Urinary bladder (tissue), 4 donors: ENCODE measurements around the gene MICB. TPM values are rescaled to one million over a fixed set of nuclear protein-coding genes. Genes with fewer than 3 reads are reported as not detected.

Experiments
- DNase-seq: peaks from one replicate; pipeline ENCODE4 v3.0.0-alpha.2; 2015; ENCODE audit errors: extremely low spot score
- H3K27ac ChIP-seq: one replicate; pipeline ENCODE4 v1.5.1; 2013; ENCODE audit warnings: low read depth, mild to moderate bottlenecking, moderate library complexity
- H3K36me3 ChIP-seq: one replicate; pipeline ENCODE4 v1.6.1; 2013; ENCODE audit warnings: mild to moderate bottlenecking, moderate library complexity; ENCODE audit not compliant: insufficient read depth
- H3K4me1 ChIP-seq: one replicate; pipeline ENCODE4 v1.6.1; 2013; ENCODE audit warnings: mild to moderate bottlenecking, moderate library complexity; ENCODE audit not compliant: insufficient read depth
- H3K4me3 ChIP-seq: one replicate; pipeline ENCODE4 v1.5.1; 2013; ENCODE audit warnings: low read depth, low read length
- WGBS: extraction: QIAGEN DNeasy Blood & Tissue Kit; methylation state at CpG from one replicate; pipeline ENCODE4 v1.1.7; 2013; 5-methylcytosine and 5-hydroxymethylcytosine counted together
- polyA plus RNA-seq: library from polyadenylated mRNA; stranded (reverse); fragments of 200-250 nt; gene quantifications from one replicate; pipeline ENCODE4 v1.2.3, GENCODE V29; 2013
- total RNA-seq: library from RNA; depleted of rRNA; stranded (reverse); fragments of >200 nt; gene quantifications from one replicate; pipeline ENCODE4 v1.2.3, GENCODE V29; 2014
- donor health status: healthy with polysubstance abuse.
- donor health status: healthy.

The MICB gene
- total and polyA plus RNA-seq, 2 donors = 1.6 TPM

DNA sequence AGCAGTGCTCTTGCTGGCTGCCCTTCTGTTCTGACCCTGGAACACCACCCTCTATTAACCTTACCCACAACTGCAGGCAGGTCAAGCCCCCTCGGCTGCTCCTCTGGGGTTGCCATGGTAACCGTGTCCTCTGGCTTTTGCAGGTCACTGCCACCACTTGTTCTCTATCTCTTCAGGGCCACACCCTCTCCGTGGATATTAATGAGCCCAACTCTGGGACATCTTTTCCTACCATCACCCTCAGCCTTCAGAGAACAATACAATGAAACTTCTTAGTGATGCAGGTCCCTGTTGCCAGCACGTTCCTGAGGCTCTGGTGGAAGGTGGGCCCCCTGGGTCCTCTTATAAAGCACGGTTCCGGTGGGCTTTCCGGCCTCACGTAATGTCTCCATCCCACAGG is 30.8 kb upstream of the MICB start:
- no peaks in the 10 kb centered on the region for H3K36me3 ChIP-seq
- H3K4me3 ChIP-seq = no peak overlapping the region
- WGBS = 74% methylated on average over 8 of the region's 8 CpGs
- H3K27ac ChIP-seq = no peak overlapping the region
- H3K4me1 ChIP-seq = no peaks in the 10 kb centered on the region
- no peak for DNase-seq

DNA sequence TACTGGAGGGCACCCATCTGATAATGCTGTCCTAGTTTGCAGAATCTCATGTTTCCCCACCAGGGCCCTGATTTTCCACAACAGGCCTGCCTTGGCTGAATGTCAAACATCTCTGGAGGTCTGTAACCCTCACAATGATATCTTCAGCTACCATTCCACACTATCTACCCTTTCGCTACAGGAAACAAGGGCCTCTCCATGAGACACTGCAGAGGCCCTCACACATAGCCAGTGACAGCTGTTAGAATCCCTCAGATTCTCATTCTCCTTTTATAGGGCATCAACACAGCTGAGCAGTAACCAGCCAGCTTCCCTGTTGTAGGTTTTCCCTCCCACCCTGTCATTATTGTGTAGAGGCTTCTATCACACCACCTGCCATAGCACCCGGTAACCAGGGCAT is 29.6 kb upstream of the MICB start:
- 61% methylated on average over 2 of the region's 2 CpGs for WGBS
- Histone ChIP-seq H3K4me3 (no peak overlapping the region), H3K27ac (no peak overlapping the region), H3K36me3 (no peaks in the 10 kb centered on the region), H3K4me1 (no peaks in the 10 kb centered on the region)
- DNase-seq = no peak

DNA sequence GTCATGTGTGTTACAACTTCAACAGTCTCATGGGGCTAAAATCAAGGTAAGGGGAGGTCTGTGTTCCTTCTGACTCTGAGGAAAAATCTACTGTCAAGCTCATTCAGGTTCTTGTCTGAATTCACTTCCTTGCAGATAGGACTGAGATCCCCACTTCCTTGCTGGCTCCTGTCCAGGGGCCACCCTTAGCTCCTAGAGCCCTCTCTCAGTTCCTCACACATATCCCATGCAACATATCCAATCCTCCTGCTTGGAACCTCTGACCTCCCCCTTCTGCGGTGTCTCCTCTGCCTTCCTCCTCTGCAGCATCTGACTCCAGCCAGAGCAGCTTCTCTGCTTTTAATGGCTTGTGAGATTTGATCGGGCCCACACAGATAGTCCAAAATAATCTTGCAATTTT is 27.1 kb upstream of the MICB start:
- DNase-seq = no peak
- 81% methylated on average over 2 of the region's 2 CpGs for WGBS

DNA sequence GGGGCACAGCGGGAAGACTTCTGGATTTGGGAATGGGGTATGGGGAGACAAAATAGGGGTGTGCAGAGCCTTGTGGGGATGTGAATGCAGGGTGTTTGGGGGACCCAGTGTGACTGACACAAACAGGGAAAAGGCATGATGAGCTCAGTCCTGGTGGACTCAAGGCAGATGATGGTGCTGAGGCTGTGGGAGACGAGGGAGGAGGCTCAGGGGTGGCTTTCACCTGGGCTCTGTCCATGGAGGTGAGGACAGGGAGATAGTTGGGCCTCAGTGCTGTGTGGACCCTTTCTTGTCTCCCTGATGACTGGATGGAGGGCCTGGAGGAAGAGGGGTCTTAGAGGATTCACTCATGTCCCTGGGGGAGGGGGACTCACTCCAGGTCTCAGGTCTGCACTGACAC is 26.2 kb upstream of the MICB start:
- Histone ChIP-seq H3K36me3 (no peaks in the 10 kb centered on the region), H3K4me3 (no peak overlapping the region), H3K4me1 (no peaks in the 10 kb centered on the region), H3K27ac (no peak overlapping the region)
- 84% methylated on average over 2 of the region's 2 CpGs for WGBS
- no peak for DNase-seq

More for the DNA sequence above, 27.1 kb upstream of the MICB start:
- H3K27ac ChIP-seq = no peak overlapping the region
- no peaks in the 10 kb centered on the region for H3K4me1 ChIP-seq
- H3K4me3 ChIP-seq = no peak overlapping the region
- no peaks in the 10 kb centered on the region for H3K36me3 ChIP-seq

DNA sequence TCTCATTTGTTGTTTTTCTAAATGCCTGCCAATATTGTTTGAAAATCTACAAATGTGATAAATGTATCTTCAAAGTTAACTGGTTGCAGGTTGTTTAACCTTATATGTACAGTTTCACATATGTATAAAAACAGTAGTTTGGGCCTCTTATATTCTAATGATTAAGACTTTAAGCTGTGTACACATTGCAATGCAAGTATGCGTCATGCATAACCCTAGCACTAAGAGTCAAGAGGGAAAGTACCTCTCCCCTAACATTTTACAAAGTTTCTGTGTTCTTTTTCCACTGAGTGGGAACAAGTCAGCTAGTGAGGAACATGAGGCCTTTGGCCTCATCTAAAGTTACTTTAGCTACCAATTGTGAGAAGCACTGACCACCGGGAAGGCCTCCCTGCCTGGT is 25.7 kb upstream of the MICB start:
- no peaks in the 10 kb centered on the region for H3K36me3 ChIP-seq
- H3K4me1 ChIP-seq = no peaks in the 10 kb centered on the region
- H3K27ac ChIP-seq = no peak overlapping the region
- no peak for DNase-seq
- no peak overlapping the region for H3K4me3 ChIP-seq
- WGBS = 47% methylated on average over 2 of the region's 2 CpGs

DNA sequence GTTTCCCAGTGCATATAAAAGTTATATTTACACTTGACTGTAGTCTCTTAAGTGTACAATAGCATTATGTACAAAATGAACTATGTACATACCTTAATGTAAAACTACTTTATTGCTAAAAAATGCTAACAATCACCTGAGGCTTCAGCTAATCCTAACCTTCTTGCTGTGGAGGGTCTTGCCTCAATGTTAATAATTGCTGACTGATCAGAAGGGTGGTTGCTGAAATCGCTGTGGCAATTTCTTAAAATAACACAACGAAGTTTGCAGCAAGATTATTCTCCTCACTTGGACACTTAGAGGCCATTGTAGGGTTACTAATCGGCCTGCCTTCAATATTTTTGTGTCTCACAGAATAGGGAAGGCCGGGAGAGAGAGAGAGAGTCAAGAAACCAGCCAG is 24.7 kb upstream of the MICB start:
- Histone ChIP-seq H3K27ac (no peak overlapping the region), H3K4me1 (no peaks in the 10 kb centered on the region), H3K4me3 (no peak overlapping the region), H3K36me3 (no peaks in the 10 kb centered on the region)
- DNase-seq = no peak
- 77% methylated on average over 4 of the region's 4 CpGs for WGBS

DNA sequence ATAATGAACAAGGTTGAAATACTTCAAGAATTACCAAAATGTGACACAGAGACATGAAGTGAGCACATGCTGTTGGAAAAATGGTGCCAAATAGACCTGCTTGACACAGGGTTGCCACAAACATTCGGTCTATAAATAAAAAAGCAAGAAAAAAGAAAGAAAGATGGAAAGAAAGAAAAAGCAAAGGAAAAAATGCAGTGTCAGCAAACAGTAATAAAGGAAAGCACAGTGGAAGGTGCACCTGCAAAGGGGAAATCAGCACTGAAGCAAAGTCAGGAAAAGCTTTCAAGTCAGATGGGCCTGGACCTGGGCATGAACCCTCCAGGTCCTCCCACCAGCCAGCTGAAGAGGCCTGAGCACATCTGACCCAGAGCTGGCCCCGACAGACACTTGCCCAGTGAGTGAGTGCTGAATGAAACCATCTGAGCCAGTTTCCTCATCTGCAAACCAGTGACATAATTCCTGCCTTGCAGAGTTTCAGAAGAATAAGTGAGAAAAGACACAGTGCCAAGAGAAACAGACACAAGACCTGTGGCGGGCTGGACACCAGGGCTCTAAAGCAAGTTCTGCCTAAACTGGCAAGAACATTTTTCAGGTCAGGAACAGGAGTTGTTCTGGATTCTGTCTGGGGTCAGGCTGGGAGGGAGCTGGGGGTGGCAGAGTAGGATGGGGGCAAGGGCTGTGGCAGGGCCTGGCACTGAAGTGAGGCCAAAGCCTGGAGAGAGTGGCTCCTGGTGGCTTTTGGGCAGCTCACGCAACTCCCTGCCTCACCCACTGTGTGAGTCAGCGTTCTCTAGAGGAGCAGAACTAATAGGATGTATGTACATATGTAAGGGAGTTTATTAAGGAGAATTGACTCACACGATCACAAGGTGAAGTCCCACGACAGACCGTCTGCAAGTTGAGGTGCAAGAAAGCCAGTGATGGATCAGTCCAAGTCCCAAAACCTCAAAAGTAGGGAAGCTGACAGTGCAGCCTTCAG is 23.9 kb upstream of the MICB start:
- Histone ChIP-seq H3K4me1 (no peaks in the 10 kb centered on the region), H3K27ac (no peak overlapping the region)
- 79% methylated on average over 8 of the region's 8 CpGs for WGBS

DNA sequence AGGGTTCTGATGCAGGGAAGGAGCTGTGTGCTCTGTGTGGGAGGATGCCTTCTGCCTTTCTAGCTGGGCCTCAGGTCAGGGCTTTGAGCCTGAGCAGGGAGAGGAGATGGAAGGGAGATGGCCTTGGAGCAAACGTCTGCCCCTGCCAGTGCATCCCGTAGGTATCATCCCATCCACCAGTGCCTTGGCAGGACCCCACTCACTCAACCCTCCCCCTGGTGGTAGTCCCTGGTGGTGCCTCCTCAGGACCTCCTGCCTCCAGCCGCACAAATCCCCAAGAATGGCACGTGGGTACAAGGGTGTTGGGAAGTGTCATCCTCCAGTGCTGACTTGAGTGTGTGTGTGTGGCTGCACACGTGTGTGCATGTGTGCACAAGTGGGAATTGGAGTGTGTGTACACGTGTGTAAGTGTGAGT is 23.1 kb upstream of the MICB start:
- no peaks in the 10 kb centered on the region for H3K4me1 ChIP-seq
- no peak overlapping the region for H3K4me3 ChIP-seq
- no peak overlapping the region for H3K27ac ChIP-seq
- no peak for DNase-seq
- no peaks in the 10 kb centered on the region for H3K36me3 ChIP-seq
- 63% methylated on average over 6 of the region's 6 CpGs for WGBS

More for the DNA sequence above, 23.9 kb upstream of the MICB start:
- H3K4me3 ChIP-seq = no peak overlapping the region
- DNase-seq = no peak
- no peaks in the 10 kb centered on the region for H3K36me3 ChIP-seq

DNA sequence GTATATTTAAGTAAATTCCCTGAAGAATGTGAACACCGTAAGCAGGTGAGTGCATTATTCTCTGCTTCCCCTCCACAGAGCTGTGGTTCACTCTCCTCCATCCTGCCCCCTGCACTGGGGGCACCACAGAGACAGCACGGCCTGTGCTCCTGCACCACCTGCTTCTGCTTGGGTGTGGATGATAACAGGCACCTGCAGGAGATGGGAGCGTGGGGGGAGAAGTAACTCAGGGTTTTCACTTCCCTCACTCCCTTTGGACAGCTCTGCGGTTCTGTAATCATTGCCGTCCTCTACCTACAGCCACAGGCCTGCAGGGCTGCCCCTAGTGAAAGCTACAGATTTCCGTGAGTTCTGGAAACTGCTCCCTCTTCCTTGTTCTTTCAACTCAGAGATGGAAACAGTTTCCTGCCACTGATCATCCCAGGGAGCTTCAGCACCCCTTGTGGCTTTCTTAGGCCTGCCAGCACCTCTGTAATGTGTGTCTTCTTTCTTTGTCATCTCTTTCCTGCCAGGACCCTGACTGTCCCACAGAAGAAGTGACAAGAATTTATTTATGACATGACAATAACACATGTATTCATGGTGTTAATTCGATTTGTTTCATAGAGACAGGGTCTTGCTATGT is 21.3 kb upstream of the MICB start:
- H3K4me1 ChIP-seq = no peaks in the 10 kb centered on the region
- no peak overlapping the region for H3K27ac ChIP-seq
- no peak for DNase-seq
- 63% methylated on average over 7 of the region's 7 CpGs for WGBS
- no peak overlapping the region for H3K4me3 ChIP-seq
- H3K36me3 ChIP-seq = no peaks in the 10 kb centered on the region

DNA sequence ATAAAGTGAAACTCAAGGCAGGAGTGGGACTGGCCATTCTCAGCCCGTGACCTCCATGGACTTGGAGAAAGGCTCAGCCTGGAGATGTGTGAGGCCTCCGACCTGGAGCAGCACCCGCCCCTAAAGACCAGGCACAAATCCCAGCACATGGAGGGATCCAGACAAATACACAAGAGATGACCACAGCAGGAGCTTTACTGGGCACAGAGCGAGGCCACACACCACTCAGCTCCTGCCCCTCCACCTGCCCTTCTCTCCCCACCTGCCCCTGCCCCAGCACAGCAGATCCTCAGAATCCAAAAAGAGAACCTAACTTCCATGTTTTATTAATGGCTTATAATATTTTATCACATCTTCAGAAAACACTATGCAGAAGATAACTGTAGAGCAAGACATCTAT is 20.4 kb upstream of the MICB start:
- Histone ChIP-seq H3K4me1 (no peaks in the 10 kb centered on the region), H3K27ac (no peak overlapping the region), H3K4me3 (no peak overlapping the region), H3K36me3 (no peaks in the 10 kb centered on the region)
- DNase-seq = no peak
- WGBS = 73% methylated on average over 4 of the region's 4 CpGs

DNA sequence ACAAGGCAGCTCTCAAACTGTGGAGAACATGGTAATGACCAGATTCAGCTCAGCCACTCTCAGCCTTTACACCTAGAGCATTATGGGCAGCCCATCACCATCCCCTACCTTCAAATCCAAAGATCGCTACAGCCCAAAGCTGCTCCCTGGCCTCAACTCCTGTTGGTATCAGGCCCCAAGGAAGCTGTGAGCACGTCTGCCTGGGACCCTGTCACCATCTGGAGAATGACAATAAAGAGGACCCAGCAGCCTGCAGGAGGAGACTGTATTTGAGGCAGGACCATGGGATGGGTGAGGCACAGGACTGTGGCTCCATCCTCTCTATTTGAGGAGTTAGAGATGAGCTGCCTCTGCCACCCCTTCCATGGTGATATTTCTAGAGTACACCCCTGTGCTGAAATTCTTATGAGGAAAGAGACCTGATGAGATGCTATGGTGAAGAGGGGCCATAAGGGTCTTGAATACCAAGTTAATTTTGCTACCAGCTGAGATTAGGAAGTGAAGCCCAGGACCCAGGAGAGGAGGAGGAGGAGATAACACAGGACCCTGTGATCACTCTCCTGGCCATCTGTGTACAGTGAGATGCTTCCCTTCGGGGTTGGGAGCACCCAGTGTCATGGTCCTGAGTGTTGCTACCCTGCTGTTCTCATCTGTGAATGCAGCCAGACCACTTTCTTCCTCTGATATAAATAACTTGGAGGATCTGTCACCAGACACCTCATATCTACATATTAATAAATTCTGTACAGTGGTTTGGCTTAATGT is 19.6 kb upstream of the MICB start:
- WGBS = 52% methylated on average over 3 of the region's 3 CpGs
- DNase-seq = no peak
- H3K4me3 ChIP-seq = no peak overlapping the region

DNA sequence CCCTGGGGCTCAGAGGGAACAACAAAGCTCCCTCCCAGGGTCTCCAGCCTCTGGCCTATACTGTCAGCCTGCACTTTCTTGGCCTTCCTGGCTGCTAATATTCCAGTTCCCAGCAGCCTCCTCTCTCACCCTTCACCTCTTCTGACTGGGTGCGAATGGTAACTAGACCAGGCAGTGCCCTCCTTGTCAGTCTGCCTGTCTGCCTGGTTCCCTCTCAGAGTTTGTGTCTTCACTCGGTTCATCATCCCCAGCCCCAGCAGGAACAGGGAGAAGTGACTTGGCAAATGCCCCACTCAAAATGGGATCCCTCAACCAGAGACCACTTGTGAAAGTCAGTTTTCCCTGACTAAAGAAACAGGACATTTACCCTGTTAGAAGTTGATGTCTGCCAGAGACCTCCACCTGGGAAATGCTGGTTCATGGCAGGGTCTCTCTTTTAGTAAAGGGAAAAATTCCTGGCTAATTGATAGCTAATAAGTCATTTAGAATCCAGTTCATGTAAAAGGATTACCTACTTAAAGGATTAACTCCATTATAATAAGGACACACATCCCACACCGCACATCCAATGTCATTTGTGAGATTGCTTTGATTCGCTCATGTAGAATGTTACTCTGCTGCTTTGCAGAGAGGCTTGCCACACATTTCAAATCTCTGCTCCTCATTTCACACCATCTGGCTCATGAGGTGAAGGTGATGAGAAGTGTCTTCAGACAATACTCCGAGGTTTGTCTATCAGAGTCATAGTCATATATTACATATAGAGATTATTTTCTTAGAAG is 18.6 kb upstream of the MICB start:
- no peak for DNase-seq
- H3K4me1 ChIP-seq = no peaks in the 10 kb centered on the region
- no peak overlapping the region for H3K4me3 ChIP-seq
- WGBS = 78% methylated on average over 5 of the region's 5 CpGs
- H3K27ac ChIP-seq = no peak overlapping the region
- no peaks in the 10 kb centered on the region for H3K36me3 ChIP-seq

More for the DNA sequence above, 19.6 kb upstream of the MICB start:
- Histone ChIP-seq H3K36me3 (no peaks in the 10 kb centered on the region), H3K27ac (no peak overlapping the region), H3K4me1 (no peaks in the 10 kb centered on the region)

DNA sequence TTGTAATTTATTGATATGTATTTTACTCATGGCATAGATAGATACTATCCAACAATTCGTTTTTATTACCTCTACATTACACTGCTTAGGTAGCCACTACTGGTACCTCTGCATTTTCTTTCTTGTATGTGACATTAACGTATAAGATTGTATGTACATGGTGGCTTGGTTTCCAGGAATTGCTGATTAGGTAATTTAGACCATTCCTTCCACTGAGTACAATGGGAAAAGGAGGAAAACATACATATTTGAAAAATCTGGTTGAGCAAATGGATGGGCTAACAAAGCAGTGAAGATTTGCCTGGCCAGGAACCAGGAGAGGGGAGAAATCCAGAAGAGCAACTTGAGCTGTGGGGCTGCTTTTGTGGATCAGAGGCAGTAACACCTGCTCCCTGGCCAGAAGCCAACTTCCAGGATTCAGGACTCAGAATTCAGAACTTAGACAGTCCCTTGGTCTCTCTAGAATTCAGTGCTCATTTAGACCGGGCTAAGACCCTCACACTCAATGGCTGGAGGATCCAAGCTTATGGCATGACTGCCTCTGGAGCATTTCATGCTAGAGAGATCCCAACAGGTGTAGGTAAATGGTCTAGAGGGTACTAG is 17.9 kb upstream of the MICB start:
- H3K27ac ChIP-seq = no peak overlapping the region
- H3K4me3 ChIP-seq = no peak overlapping the region
- no peak for DNase-seq
- no peaks in the 10 kb centered on the region for H3K4me1 ChIP-seq
- H3K36me3 ChIP-seq = no peaks in the 10 kb centered on the region
- WGBS = 61% methylated on average over 3 of the region's 3 CpGs
